HepG2 (cell line): ENCODE results near the gene RTN4. TPM values are rescaled to one million over a fixed set of nuclear protein-coding genes. Genes with fewer than 3 reads are reported as not detected.

Experiments
- HDAC6 ChIP-seq: fragments of 200-600 bp; sonication (generic); IDR thresholded peaks from 2 replicates; pipeline ENCODE4 v1.7.0; 2017; ENCODE audit warnings: mild to moderate bottlenecking, antibody characterized with exemption, low read length, low read depth
- HHEX ChIP-seq: IDR thresholded peaks from 2 replicates; pipeline ENCODE4 v1.6.1; 2016; ENCODE audit warnings: control low read depth
- PRMT3 ChIP-seq: sonication (generic); formaldehyde crosslinking; IDR thresholded peaks from 2 replicates; pipeline ENCODE4 v1.8.1; 2022; ENCODE audit warnings: low read depth, mild to moderate bottlenecking, moderate library complexity, missing genetic modification reagents, borderline replicate concordance
- PTBP1 ChIP-seq: fragments of 200-400 bp; formaldehyde crosslinking; IDR thresholded peaks from 2 replicates; pipeline ENCODE4 v1.6.1; 2018; ENCODE audit warnings: low read length, low read depth; ENCODE audit not compliant: poor library complexity, severe bottlenecking
- SP4 ChIP-seq: sonication (generic); formaldehyde crosslinking; IDR thresholded peaks from 2 replicates; pipeline ENCODE4 v1.8.1; 2023; ENCODE audit warnings: mild to moderate bottlenecking, missing genetic modification reagents
- SSRP1 ChIP-seq: IDR thresholded peaks from 2 replicates; pipeline ENCODE4 v1.6.1; 2016; ENCODE audit warnings: control low read depth
- ZNF367 ChIP-seq: sonication (generic); formaldehyde crosslinking; IDR thresholded peaks from 2 replicates; pipeline ENCODE4 v1.4.0; 2020; ENCODE audit warnings: missing genetic modification reagents, borderline replicate concordance
- ZNF484 ChIP-seq: sonication (generic); formaldehyde crosslinking; IDR thresholded peaks from 2 replicates; pipeline ENCODE4 v1.5.1; 2020; ENCODE audit warnings: mild to moderate bottlenecking, low read depth, missing genetic modification reagents, borderline replicate concordance
- ZSCAN25 ChIP-seq: sonication (generic); formaldehyde crosslinking; IDR thresholded peaks from 2 replicates; pipeline ENCODE4 v1.8.0; 2022; ENCODE audit warnings: mild to moderate bottlenecking, missing genetic modification reagents
- polyA plus RNA-seq, 8 experiments: library from polyadenylated mRNA; depleted of rRNA in 3 of 8; stranded (reverse) in 7 of 8; unstranded in 1 of 8; fragments of >200 nt; fragmentation: Illumina TruSeq in 4 of 8; extraction: Trizol in 4 of 8; gene quantifications; 2 replicates each; pipeline versions ENCODE4 v1.2.1 to v1.2.3, GENCODE V29; 2011 to 2016; ENCODE audit warnings: low read depth in 4 of 8, missing spikeins in 1 of 8, mixed read lengths in 1 of 8; ENCODE audit not compliant: insufficient read depth in 1 of 8
- total RNA-seq, 5 experiments: library from RNA; depleted of rRNA; stranded (reverse); fragments of >200 nt; fragmentation: Illumina TruSeq; extraction: Trizol; gene quantifications; 2 replicates each; pipeline ENCODE4 v1.2.3, GENCODE V29; 2016; ENCODE audit warnings: low read depth in 1 of 5
- TF ChIP-seq, protein P1 (sequence below): fragments of 450-650 bp; IDR thresholded peaks from 2 replicates; pipeline ENCODE4 v1.6.1; 2017; ENCODE audit warnings: mild to moderate bottlenecking
- TF ChIP-seq, protein P2 (sequence below): sonication (generic); formaldehyde crosslinking; IDR thresholded peaks from 2 replicates; pipeline ENCODE4 v1.4.0; 2020; ENCODE audit warnings: missing genetic modification reagents
- TF ChIP-seq, protein P3 (sequence below): sonication (generic); formaldehyde crosslinking; IDR thresholded peaks from 2 replicates; pipeline ENCODE4 v1.4.0; 2020; ENCODE audit warnings: low read depth, missing genetic modification reagents
- TF ChIP-seq, protein P4 (sequence below): sonication (generic); formaldehyde crosslinking; IDR thresholded peaks from 2 replicates; pipeline ENCODE4 v1.5.1; 2020; ENCODE audit warnings: mild to moderate bottlenecking, missing genetic modification reagents, moderate library complexity
- TF ChIP-seq, protein P5 (sequence below): sonication (generic); formaldehyde crosslinking; IDR thresholded peaks from 2 replicates; pipeline ENCODE4 v1.4.0; 2020; ENCODE audit warnings: mild to moderate bottlenecking, missing genetic modification reagents

RTN4 gene
- total and polyA plus RNA-seq, 2 of the 13 experiments (the other 11 are each of a cell fraction or from before 2014, with no cell fraction given): 98.4 to 133 TPM

DNA sequence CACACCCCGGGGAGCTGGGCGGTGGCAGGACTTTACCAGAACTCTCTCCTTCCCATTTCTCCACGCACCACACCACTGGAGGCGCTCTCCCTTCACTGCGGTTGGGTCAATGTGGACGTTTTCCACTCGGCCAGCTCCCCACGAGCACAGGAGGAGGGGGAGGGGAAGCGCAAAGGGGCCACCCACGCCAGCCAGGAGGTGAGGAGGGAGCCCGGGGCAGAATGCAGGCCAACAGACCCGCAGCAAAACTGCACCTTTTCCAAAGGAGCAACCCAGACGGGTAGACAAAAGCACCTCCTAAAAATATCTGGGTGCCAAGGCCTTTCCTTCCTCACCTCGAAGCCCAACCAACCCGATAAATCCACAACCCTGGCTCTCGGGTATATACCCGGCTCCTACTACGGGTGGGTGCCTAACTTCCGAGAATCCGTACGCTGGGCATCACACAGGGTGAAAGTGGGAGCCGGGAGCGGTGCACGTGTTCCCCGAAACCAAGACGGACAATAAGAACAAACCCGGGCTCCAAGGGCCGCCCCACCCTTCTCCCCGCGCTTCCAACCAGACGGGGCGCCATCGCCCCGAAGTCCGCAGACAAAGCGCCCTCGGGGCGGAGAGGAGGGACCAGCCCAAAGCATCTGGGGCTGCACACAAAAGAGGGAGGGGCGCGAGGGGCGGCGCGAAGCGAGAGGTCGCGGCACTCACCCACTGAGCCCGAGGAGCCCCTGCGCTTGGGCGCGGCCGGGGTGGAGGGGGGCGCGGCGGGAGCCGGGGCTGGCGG lies 1.0 kb downstream of the RTN4 start (continued):
- TF ChIP-seq, protein P1, sequence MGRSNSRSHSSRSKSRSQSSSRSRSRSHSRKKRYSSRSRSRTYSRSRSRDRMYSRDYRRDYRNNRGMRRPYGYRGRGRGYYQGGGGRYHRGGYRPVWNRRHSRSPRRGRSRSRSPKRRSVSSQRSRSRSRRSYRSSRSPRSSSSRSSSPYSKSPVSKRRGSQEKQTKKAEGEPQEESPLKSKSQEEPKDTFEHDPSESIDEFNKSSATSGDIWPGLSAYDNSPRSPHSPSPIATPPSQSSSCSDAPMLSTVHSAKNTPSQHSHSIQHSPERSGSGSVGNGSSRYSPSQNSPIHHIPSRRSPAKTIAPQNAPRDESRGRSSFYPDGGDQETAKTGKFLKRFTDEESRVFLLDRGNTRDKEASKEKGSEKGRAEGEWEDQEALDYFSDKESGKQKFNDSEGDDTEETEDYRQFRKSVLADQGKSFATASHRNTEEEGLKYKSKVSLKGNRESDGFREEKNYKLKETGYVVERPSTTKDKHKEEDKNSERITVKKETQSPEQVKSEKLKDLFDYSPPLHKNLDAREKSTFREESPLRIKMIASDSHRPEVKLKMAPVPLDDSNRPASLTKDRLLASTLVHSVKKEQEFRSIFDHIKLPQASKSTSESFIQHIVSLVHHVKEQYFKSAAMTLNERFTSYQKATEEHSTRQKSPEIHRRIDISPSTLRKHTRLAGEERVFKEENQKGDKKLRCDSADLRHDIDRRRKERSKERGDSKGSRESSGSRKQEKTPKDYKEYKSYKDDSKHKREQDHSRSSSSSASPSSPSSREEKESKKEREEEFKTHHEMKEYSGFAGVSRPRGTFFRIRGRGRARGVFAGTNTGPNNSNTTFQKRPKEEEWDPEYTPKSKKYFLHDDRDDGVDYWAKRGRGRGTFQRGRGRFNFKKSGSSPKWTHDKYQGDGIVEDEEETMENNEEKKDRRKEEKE: no peak
- TF ChIP-seq SP4 (CRISPR knock-in tag) (peak; percentile 69), ZSCAN25 (CRISPR knock-in tag) (peak; percentile 57; the same call in 1 of the 2 replicates), HDAC6 (no peak), SSRP1 (CRISPR knock-in tag) (0 out of 2 replicates have a peak, but pooled peaks have one; percentile 46), HHEX (no peak), ZNF484 (CRISPR knock-in tag) (no peak), ZNF367 (CRISPR knock-in tag) (no peak), PTBP1 (no peak), PRMT3 (CRISPR knock-in tag) (0 out of 2 replicates have a peak, but pooled peaks have one; percentile 42)
- TF ChIP-seq, protein P2, sequence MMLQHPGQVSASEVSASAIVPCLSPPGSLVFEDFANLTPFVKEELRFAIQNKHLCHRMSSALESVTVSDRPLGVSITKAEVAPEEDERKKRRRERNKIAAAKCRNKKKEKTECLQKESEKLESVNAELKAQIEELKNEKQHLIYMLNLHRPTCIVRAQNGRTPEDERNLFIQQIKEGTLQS (CRISPR knock-in tag): peak; percentile 55; the same call in 1 of the 2 replicates
- TF ChIP-seq, protein P3, sequence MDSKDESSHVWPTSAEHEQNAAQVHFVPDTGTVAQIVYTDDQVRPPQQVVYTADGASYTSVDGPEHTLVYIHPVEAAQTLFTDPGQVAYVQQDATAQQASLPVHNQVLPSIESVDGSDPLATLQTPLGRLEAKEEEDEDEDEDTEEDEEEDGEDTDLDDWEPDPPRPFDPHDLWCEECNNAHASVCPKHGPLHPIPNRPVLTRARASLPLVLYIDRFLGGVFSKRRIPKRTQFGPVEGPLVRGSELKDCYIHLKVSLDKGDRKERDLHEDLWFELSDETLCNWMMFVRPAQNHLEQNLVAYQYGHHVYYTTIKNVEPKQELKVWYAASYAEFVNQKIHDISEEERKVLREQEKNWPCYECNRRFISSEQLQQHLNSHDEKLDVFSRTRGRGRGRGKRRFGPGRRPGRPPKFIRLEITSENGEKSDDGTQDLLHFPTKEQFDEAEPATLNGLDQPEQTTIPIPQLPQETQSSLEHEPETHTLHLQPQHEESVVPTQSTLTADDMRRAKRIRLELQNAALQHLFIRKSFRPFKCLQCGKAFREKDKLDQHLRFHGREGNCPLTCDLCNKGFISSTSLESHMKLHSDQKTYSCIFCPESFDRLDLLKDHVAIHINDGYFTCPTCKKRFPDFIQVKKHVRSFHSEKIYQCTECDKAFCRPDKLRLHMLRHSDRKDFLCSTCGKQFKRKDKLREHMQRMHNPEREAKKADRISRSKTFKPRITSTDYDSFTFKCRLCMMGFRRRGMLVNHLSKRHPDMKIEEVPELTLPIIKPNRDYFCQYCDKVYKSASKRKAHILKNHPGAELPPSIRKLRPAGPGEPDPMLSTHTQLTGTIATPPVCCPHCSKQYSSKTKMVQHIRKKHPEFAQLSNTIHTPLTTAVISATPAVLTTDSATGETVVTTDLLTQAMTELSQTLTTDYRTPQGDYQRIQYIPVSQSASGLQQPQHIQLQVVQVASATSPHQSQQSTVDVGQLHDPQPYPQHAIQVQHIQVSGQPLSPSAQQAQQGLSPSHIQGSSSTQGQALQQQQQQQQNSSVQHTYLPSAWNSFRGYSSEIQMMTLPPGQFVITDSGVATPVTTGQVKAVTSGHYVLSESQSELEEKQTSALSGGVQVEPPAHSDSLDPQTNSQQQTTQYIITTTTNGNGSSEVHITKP (CRISPR knock-in tag): peak; percentile 13; the same call in 1 of the 2 replicates
- TF ChIP-seq, protein P4, sequence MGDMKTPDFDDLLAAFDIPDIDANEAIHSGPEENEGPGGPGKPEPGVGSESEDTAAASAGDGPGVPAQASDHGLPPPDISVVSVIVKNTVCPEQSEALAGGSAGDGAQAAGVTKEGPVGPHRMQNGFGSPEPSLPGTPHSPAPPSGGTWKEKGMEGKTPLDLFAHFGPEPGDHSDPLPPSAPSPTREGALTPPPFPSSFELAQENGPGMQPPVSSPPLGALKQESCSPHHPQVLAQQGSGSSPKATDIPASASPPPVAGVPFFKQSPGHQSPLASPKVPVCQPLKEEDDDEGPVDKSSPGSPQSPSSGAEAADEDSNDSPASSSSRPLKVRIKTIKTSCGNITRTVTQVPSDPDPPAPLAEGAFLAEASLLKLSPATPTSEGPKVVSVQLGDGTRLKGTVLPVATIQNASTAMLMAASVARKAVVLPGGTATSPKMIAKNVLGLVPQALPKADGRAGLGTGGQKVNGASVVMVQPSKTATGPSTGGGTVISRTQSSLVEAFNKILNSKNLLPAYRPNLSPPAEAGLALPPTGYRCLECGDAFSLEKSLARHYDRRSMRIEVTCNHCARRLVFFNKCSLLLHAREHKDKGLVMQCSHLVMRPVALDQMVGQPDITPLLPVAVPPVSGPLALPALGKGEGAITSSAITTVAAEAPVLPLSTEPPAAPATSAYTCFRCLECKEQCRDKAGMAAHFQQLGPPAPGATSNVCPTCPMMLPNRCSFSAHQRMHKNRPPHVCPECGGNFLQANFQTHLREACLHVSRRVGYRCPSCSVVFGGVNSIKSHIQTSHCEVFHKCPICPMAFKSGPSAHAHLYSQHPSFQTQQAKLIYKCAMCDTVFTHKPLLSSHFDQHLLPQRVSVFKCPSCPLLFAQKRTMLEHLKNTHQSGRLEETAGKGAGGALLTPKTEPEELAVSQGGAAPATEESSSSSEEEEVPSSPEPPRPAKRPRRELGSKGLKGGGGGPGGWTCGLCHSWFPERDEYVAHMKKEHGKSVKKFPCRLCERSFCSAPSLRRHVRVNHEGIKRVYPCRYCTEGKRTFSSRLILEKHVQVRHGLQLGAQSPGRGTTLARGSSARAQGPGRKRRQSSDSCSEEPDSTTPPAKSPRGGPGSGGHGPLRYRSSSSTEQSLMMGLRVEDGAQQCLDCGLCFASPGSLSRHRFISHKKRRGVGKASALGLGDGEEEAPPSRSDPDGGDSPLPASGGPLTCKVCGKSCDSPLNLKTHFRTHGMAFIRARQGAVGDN (CRISPR knock-in tag): peak; percentile 89
- TF ChIP-seq, protein P5, sequence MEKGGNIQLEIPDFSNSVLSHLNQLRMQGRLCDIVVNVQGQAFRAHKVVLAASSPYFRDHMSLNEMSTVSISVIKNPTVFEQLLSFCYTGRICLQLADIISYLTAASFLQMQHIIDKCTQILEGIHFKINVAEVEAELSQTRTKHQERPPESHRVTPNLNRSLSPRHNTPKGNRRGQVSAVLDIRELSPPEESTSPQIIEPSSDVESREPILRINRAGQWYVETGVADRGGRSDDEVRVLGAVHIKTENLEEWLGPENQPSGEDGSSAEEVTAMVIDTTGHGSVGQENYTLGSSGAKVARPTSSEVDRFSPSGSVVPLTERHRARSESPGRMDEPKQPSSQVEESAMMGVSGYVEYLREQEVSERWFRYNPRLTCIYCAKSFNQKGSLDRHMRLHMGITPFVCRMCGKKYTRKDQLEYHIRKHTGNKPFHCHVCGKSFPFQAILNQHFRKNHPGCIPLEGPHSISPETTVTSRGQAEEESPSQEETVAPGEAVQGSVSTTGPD: peak; percentile 75; the same call in 1 of the 2 replicates
